Measurements from ENCODE around the gene KRTAP16-1.
"Not testable (repeated sequence)": the region's sequence is repeated elsewhere in the genome, so short reads cannot be mapped to it uniquely, and the experiment has no call there.

KRTAP16-1 gene, protein sequence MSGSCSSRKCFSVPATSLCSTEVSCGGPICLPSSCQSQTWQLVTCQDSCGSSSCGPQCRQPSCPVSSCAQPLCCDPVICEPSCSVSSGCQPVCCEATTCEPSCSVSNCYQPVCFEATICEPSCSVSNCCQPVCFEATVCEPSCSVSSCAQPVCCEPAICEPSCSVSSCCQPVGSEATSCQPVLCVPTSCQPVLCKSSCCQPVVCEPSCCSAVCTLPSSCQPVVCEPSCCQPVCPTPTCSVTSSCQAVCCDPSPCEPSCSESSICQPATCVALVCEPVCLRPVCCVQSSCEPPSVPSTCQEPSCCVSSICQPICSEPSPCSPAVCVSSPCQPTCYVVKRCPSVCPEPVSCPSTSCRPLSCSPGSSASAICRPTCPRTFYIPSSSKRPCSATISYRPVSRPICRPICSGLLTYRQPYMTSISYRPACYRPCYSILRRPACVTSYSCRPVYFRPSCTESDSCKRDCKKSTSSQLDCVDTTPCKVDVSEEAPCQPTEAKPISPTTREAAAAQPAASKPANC

DNA sequence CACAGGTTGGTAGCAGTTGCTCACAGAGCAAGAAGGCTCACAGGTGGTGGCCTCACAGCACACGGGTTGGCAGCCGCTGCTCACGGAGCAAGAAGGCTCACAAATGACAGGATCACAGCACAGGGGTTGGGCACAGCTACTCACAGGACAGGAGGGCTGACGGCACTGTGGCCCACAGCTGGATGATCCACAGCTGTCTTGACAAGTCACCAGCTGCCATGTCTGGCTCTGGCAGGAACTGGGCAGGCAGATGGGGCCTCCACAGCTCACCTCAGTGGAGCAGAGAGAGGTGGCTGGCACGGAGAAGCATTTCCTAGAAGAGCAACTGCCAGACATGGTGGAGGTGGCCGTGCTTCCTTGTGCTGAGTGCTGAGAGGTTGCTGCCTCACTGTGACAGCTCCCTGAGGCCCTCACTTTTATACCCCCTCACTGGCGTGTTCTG is at the start of gene KRTAP16-1:
TSS of gene KRTAP16-1 (minus strand) at position 392 of the 442 bp plus-strand sequence. CDS start at position 336, 56 bp downstream.
- no peak for DNase-seq (ENCODE audit: low read depth in 2 of 2)

DNA sequence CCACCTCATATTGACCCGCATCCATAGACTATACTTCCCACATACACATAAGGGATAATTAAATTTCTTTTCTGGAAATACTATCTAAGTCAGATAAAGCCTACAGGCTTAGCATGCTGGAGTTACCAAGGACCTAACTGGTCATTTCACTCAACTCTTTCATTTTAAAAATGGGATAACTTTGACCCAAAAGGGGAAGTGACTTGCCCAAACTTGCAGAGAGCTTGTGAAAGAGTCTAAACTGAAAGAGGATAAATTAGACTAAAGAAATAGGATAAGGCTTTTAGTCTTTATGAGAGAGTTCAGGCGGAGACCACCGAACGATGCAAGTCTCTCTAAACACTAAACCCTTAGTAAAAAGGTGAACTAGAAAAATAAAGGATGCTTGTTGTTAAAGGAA is 45.4 kb upstream of the KRTAP16-1 start:
- no peak for DNase-seq (ENCODE audit: low read depth in 2 of 2)

DNA sequence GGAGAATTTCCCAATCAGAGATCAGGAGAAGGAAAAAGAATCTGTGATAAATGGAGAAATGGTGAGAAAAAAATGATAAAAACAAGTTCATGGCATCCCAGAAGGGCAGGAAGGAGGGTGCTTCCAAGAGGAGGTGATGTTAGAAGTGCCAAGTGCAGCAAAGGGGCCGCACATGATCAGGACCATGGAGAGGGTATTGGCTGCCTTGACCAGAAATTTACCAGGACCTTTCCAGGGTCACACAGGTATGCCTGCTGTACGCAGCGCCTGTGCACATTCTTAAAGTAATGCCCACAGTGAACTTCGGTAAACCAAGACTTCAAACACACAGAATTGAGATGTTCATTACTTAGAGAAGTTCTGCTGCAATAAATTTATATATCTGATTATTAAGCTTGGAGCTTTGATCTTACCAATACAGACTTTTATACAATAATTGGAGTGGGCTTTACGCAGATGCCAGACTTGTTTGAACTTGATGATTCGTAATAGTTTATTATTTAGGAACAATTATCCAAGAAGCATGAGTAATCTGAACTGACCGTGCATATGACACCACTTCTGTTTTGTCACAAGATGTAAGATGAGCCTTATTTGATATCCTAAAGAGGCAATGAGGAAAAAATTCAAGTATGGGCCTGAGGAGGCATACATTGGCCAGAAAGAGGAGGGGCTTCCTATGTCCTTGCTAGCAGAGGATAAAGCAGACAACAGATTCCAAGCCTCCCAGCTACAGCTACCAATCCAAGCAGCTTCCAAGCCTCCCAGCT is 43.7 kb upstream of the KRTAP16-1 start:
- no peak for DNase-seq (ENCODE audit: low read depth in 2 of 2)

DNA sequence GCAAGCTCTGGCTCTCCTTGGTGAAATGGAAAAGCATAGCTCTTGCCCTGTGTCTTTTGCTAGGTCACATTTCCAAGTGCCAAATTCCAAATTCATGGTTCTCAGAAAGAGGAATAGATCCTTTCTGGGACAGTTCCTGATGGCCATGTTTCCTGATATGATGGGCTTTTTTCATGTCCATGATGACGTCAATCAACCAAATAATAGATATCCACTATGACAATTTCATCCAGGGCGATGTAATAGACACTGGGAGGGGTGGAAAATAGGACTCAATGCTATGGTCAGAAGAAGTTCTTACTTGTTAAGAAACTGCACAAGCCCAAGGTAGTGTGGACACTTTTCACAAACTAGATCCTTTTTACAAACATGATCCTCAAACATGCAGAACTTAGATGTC is 42.1 kb upstream of the KRTAP16-1 start:
- no peak for DNase-seq (ENCODE audit: low read depth in 2 of 2)

DNA sequence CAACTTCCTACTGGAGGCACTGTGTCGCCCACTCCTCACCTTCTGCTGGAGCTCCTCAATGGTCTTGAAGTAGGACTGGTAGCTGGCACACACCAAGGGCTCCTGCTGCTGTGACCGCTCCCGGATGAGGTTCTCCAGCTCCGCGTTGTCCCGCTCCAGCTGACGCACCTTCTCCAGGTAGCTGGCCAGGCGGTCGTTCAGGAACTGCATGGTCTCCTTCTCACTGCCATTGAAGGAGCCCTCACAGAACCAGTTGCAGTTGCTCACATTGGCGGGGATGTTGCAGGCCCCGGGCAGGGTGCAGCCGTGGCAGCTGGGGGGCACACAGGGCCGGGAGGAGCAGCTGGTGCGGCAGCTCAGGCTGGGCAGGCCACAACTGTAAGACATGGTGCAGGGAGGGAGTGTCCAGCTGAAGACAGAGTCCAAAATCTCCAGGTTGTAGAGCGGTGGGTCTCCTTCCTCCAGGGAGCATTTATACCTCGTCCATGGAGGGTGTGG is 41.3 kb upstream of the KRTAP16-1 start, which contains the start of gene KRT33A:
TSS of gene KRT33A (minus strand) at position 448 of the 498 bp plus-strand sequence. CDS start at position 387, 61 bp downstream.
- DNase-seq (ENCODE audit: low read depth in 2 of 2) = not testable (repeated sequence)

DNA sequence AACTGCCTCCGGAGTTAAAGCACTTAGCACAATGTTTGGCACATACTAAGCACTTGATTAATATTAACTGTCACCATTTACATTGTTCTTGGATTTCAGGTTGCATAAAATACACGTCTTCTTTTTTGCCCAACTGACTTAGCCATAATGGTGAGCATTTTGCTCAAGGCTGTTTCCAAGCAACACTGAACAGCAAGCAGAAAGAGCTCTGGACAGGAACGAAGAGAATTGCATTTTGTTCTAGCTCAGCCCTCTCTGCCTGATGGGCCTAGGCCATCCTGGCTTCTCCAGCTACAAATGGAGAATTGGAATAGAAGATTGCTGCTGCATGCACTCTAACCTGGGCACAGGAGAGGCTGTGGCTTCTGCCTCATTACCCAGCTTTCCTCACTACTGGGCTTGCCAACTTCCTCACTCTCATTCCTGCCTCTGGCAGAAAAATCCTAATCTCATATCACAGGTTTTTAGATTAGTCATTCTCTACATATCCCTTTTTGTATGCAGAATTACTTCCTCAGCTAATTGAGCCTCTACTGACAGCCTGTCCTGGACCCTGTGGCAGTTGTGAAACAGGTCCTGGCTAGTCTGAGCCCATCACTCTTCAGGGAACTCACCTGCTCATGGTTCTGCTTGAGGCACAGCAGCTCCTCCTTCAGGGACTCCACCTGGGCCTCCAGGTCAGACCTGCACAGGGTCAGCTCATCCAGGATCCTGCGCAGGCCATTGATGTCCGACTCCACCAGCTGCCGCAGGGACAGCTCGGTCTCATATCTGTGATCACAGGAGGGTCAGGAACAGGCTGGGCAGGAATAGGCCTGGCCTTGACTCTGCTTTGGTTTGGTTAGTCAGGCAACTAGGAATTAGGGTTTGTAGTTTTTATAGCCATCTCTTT is 39.0 kb upstream of the KRTAP16-1 start:
- no peak for DNase-seq (ENCODE audit: low read depth in 2 of 2)

DNA sequence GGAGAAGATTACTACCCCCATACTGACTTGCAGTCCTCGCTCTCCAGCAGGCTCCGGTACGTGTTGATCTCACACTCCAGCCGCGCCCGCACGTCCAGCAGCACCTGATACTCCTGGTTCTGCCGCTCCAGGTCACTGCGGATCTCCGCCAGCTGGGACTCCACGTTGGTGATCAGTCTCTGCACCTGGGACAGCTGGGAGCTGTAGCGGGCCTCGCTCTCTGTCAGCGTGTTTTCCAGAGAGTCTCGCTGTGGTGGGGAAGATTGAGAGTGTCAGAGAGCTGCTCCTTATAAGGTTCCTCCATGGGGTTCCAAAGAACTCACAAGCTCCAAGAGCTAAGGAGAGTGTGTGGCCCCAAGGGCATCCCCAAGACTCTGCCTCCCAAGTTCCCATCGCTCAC is 37.3 kb upstream of the KRTAP16-1 start:
- DNase-seq (ENCODE audit: low read depth in 2 of 2) = not testable (repeated sequence)

DNA sequence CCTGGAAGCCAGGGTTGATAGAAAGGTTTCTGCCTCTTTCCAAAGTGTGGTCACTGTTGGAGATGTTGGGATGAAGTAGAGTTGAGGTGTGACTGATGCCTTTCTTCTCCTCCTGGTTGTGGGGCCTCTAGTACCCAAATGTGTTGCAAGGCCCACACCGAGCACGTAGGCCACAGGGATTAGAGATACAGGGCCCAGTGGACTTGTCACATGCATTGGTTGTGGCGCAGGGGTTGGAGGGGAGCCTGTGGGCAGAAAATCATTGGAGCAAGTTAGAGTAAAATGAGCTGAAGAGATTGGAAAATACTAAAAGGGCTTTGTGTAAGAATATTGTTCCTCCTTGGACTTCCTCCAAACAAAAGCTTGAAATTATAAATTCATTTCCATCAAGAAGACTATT is 36.9 kb upstream of the KRTAP16-1 start:
- no peak for DNase-seq (ENCODE audit: low read depth in 2 of 2)

DNA sequence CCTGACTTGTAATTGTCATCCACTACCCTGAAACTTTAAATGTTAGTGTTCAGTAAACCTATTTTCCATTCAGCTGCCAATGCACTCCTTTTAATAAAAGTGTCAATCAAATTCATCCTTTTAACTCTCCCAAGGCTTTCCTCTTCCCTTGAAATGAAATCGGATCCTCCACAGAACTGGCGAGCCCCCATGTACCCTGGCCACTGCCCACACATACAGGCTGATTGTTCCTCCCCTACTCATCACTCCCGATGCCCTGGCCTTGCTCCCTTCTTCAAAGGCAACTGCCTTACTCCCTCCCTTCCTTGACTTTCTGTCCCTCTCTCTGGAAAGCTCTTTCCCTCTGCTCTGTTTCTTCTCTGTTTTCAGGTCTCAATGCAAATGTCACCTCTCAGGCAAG is 33.9 kb upstream of the KRTAP16-1 start:
- no peak for DNase-seq (ENCODE audit: low read depth in 2 of 2)

DNA sequence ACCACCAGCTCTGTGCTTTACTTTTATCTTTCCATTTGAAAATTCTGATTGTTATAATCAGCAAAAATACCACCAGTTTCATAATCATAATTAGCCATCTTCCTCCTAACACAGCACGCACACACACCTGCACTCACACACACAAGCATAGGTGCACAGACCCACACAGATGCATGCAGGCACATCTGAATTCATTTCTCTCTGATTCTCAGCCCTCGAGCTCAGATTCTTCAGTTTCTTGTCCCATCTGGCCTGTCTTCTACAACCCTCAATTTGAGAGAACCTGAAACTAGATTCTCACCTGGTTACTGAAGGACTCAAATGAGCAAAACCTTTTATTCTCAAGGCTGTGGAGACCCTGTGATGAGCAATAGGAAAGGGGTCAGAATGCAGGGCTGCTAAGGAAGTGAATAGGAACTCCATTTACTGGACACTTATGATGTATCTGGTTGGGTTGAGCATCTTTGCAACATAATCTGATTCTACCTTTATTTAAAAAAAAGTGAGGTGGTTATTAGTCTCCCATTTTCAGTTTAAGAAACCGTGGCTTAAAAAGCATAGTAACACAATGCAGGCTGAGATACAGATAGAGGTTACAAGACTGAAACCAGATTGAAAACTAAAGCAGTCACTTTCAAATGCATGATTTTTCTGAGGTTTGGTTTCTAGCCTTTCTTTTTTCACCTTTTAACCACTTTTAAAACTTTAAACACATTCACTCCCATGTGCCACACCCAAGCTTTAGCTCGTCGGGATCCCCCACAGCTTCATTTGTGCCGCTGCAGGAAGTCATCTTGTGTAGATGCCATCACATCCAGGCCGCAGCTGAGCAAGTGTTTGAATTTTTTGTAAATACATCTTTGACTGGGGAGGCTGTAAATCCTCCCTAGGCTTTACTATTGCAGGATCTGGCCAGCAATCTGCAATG is 32.1 kb upstream of the KRTAP16-1 start:
- DNase-seq (ENCODE audit: low read depth in 2 of 2) = no peak

DNA sequence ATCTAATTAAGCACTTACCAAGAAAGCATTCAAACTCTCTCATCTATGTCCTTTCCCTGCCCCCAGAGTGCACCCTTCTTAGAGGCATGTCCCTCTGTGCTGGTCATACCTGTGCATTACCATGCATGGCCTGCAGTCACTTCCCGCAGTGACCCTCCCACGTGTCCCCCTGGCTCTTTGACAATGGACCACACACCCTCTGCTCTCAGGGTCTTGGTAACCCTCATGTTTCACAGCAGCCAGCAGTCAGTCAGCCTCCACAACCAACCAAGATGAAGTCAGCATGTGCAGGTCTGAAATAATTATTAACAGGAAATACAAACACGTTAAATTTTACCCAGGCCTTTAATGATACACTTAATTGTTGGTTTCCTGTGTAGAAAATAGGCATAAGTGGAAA is 31.4 kb upstream of the KRTAP16-1 start:
- DNase-seq (ENCODE audit: low read depth in 2 of 2) = no peak

DNA sequence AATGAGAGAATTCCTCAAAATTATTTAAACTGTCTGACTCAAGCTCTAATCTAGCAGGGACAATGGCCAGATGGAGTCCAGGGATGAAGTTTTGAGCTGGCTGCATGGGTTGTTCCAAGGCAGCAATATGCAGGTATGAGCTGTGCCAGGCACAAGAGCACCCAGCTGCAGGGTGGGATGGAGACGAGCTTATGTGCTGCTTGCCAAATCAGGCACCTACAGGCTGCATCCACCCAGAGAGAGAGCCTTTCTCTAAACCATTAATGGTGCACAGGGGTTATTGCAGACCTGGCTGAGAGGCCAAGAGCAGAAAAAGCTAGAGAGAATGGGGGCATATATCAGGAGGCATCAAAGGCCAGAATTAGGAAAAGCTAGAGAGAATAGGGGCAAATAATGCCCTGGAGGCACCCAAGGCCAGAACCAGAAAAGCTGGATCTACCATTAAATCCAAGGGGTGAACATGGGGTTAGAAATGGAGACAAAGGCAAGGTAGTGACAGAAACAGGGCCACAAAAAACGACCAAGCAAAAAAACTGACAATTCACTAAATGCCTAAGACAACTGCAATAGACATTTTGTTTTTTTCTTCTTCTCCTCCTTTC is 30.6 kb upstream of the KRTAP16-1 start:
- DNase-seq (ENCODE audit: low read depth in 2 of 2) = no peak

DNA sequence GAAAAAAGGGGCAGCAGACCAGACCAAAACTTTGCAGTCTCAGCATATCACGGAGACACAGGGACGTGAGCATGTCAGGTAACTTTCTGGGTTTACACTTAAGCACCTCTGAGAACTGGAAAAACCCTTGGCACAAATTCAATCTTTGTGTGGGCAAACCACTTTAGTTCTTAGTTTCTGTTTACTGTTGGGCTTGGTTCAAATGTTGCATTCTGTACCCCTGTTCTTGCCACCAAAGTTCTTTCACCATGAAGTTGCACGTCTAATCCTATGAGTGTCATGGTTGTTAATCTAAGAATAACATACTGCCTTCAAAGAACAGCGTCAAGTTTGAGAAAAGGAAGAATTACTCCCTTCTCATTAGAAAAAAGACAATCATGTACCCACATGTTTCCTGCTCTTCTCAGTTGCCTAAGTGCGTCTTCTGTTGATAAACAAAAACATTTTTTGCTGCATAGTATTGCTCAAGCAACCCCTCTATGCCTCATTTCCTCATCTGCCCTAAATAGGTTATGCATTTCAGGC is 29.9 kb upstream of the KRTAP16-1 start:
- no peak for DNase-seq (ENCODE audit: low read depth in 2 of 2)

DNA sequence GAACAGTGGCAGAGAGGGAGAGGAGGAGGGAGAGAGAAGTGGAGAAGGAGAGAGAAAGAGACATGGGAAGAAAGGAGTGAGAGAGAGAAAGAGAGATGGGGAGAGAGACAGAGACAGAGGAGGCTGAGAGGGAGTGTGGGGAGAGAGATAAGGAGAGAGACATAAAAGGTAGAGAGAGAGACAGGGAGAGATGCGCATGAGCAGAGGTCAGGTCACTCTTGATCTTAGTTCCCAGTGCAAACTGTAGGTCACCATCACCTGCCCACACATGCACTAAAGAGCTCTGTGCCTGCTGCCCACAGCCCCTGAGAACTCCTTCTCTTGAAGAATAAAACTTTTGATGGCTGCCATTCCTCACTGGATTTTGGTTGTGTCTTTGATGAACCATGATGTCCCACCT is 26.6 kb upstream of the KRTAP16-1 start:
- no peak for DNase-seq (ENCODE audit: low read depth in 2 of 2)

DNA sequence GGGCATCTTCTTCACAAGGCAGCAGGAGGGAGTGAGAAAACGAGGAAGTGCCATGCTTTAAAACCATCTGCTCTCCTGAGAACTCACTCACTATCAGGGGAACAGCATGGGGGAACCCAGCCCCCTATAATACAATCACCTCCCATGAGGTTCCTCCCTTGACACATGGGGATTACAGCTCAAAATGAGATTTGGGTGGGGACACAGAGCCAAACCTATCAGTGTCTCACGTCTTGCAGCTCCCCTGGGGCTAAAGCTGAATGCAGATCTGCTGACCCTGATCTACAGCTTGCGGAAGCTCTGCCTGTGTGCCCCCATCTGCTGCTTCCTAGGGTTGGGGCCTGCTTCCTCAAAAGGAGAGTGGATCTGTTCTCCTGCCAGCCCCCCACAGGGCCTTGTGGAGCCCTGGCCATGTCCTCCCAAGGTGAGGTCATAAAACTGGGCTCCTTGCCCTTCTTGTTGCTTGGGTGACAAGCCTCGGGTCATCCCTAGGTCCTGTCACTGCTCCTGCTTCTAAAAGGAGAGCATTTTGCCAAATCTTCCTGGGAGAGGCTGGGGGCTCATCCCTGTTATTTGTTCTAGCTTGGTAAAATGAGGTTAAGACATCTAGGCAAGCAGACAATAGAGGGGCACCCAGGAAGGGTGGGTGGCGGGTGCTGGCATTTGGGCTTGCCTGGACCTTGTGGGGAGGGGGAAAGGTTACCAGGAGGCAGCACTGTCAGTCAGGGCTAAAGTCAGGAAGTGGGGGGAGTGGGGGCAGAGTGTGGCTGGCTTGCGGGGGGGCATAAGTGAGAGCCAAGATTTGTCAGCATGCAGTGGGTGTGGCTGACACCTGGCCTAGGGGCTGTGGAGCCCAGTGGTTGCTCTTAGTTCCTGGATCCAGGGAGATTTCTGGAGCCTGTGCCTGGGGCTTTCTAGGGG is 25.5 kb upstream of the KRTAP16-1 start:
- DNase-seq (ENCODE audit: low read depth in 2 of 2) = no peak

DNA sequence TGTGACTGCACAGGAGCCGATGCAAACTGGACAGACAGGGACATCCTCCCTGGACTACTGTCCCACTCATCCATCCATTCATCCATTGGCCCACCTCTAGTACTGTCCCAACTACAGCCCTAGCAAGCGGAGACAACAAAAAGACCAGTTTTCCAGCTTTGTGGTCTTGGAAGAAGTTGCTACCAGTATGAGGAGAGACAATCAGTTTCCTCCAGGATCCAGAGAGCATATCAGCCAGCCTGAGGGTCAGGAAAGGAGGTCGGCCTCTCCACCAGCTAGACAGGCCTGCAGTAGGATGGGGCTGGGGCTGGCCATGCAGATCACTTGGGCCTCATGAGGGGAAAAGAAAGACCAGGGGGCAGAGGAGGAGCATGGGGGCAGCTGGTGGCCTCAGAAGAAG is 24.7 kb upstream of the KRTAP16-1 start:
- no peak for DNase-seq (ENCODE audit: low read depth in 2 of 2)

DNA sequence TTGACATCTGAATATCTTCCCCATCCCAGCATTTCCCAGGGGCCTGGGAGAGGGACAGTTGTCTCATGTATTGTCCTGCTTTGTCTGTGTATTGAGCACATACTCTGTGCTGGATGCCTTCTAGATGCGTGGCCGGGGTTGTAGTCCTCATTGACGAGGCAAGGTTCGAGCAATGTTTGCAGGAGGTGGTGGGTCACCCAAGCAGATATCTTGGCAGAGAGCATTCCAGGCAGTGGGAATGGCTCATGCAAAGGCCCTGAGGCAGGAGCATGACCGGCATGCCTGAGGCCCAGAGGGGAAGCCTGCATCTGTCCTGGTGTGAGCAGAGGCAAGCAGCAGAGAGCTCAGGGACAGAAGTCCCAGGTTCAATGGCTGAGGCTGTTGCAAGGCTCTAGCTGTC is 24.0 kb upstream of the KRTAP16-1 start:
- no peak for DNase-seq (ENCODE audit: low read depth in 2 of 2)

DNA sequence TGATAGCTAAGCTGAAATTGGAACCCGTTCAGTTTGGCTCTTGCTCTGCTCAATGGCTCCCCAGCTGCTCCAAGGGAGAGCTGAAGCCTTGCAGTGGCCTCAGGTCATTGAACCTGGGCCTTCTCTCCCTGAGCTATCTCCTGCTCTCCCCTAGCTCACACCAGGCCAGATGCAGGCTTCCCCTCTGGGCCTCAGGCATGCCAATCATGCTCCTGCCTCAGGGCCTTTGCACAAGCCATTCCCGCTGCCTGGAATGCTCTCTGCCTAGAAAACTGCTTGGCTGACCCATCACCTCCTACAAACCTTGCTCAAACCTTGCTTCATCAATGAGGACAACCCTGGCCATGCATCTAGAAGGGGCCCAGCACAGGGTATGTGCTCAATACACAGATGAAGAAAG is 23.1 kb upstream of the KRTAP16-1 start:
- no peak for DNase-seq (ENCODE audit: low read depth in 2 of 2)

DNA sequence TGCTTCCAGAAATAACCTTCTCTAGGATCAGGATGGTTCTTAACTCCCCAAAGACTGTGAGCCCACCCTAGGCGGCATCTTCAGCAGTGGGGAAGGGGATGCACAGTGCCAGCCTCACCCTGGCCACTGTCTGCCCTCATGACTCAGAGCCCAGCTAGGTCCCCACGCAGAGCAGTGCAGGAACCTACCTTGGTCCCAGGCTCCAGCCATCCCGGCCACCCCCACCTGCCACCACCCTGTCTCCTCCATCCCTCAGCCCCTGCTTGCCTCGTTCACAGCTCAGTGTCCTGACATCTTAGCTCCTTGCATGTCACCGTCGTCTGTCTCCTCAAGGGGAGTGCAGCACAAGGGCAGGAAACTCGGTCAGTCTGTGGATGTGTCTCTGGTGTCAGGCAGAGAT is 22.5 kb upstream of the KRTAP16-1 start:
- DNase-seq (ENCODE audit: low read depth in 2 of 2) = no peak
